HL-60 (cell line): Measurements from ENCODE around the gene CEP76.

Experiments
- GABPA ChIP-seq: IDR thresholded peaks from 2 replicates; pipeline ENCODE4 v1.6.1; 2012; ENCODE audit warnings: low read depth
- POLR2AphosphoS5 ChIP-seq: IDR thresholded peaks from 2 replicates; pipeline ENCODE4 v1.6.1; 2012; ENCODE audit warnings: low read depth
- REST ChIP-seq: IDR thresholded peaks from 2 replicates; pipeline ENCODE4 v1.6.1; 2012; ENCODE audit warnings: low read depth; ENCODE audit not compliant: insufficient replicate concordance
- SPI1 ChIP-seq: IDR thresholded peaks from 2 replicates; pipeline ENCODE4 v1.6.1; 2012; ENCODE audit warnings: low read depth, mild to moderate bottlenecking, borderline replicate concordance
- TF ChIP-seq, protein P1 (sequence below): IDR thresholded peaks from one replicate; pipeline ENCODE4 v1.5.1; 2011; ENCODE audit warnings: low read length, control low read depth, inconsistent platforms; ENCODE audit not compliant: insufficient read depth

- TF ChIP-seq, protein P1, sequence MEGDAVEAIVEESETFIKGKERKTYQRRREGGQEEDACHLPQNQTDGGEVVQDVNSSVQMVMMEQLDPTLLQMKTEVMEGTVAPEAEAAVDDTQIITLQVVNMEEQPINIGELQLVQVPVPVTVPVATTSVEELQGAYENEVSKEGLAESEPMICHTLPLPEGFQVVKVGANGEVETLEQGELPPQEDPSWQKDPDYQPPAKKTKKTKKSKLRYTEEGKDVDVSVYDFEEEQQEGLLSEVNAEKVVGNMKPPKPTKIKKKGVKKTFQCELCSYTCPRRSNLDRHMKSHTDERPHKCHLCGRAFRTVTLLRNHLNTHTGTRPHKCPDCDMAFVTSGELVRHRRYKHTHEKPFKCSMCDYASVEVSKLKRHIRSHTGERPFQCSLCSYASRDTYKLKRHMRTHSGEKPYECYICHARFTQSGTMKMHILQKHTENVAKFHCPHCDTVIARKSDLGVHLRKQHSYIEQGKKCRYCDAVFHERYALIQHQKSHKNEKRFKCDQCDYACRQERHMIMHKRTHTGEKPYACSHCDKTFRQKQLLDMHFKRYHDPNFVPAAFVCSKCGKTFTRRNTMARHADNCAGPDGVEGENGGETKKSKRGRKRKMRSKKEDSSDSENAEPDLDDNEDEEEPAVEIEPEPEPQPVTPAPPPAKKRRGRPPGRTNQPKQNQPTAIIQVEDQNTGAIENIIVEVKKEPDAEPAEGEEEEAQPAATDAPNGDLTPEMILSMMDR = no peak
- TF ChIP-seq REST (no peak), POLR2AphosphoS5 (no peak), SPI1 (no peak), GABPA (no peak)
These were observed 38.8 kb upstream of the CEP76 start for GRCh38 chr18:12741351-12741750.
